HepG2 (cell line): ENCODE data around the gene DAB2IP. TPM values are rescaled to one million over a fixed set of nuclear protein-coding genes. Genes with fewer than 3 reads are reported as not detected.

Experiments
- ATAC-seq: fragments of 200-7000 bp; cut with Tn5 transposase; 3 replicates; pipeline ENCODE4 v1.9.1; 2020; ENCODE audit warnings: mild to moderate bottlenecking, moderate library complexity
- BruUV-seq: library from RNA; stranded (reverse); fragments of 400-500 nt; replicated peaks from 2 replicates; lab custom pipeline; 2021; lab: Mats Ljungman, UMichigan
- CTCF ChIA-PET: fragments of 300-600 bp; formaldehyde crosslinking; extraction: SDS; loops from one replicate; lab custom pipeline; 2021; ENCODE audit warnings: low total read pairs, inconsistent platforms, low intra/inter-chr PET ratio; lab: Yijun Ruan, JAX
- POLR2A ChIA-PET: fragments of 350-600 bp; sonication (Branson Sonifier 250); formaldehyde crosslinking; loops from one replicate; lab custom pipeline; 2020; ENCODE audit warnings: antibody characterized with exemption, inconsistent platforms; lab: Yijun Ruan, JAX
- DNase-seq: peaks from one replicate; pipeline ENCODE4 v3.0.0-alpha.2; 2015; ENCODE audit warnings: low spot score
- FAIRE-seq: peaks from 3 replicates; lab custom pipeline; 2011; peaks lifted over from hg19 to GRCh38; lab: Jason Lieb, UNC
- H2AFZ ChIP-seq: one replicate; pipeline ENCODE4 v1.6.1; 2011; ENCODE audit warnings: low read length, inconsistent platforms
- H3K27ac ChIP-seq: fragments of 300-600 bp; 3 replicates; pipeline ENCODE4 v1.8.0; 2011; ENCODE audit warnings: mixed run types, mild to moderate bottlenecking, mixed read lengths, low read length, inconsistent platforms; ENCODE audit not compliant: insufficient read depth; ENCODE audit errors: extremely low read length
- H3K27me3 ChIP-seq, 2 experiments: fragments of 200-600 bp in 1 of 2; 2 replicates in 1 of 2; 3 replicates in 1 of 2; pipeline versions ENCODE4 v1.6.0 to v1.8.0; 2011; ENCODE audit warnings: low read length in 2 of 2, mild to moderate bottlenecking in 2 of 2, moderate library complexity in 2 of 2, inconsistent platforms in 1 of 2; ENCODE audit not compliant: insufficient read depth in 2 of 2, control insufficient read depth in 1 of 2
- H3K36me3 ChIP-seq, 2 experiments: fragments of 200-600 bp in 1 of 2; replicated peaks in 1 of 2; 2 replicates in 1 of 2; 3 replicates in 1 of 2; pipeline versions ENCODE4 v1.5.1 to v1.8.0; 2011; ENCODE audit warnings: low read length in 2 of 2, inconsistent platforms in 1 of 2; ENCODE audit not compliant: insufficient read depth in 2 of 2, control insufficient read depth in 1 of 2
- H3K4me1 ChIP-seq: 2 replicates; pipeline ENCODE4 v1.5.1; 2012; ENCODE audit warnings: low read length, inconsistent platforms; ENCODE audit not compliant: insufficient read depth
- H3K4me2 ChIP-seq: 2 replicates; pipeline ENCODE4 v1.6.0; 2011; ENCODE audit warnings: low read depth, low read length, inconsistent platforms
- H3K4me3 ChIP-seq, 3 experiments: fragments of 200-600 bp in 1 of 3; sonication (generic), shearing (Covaris generic) in 1 of 3; replicated peaks in 1 of 3; 2 replicates each; pipeline ENCODE4 v1.5.1; 2011 to 2016; ENCODE audit warnings: low read length in 3 of 3, inconsistent platforms in 2 of 3, low read depth in 2 of 3, mild to moderate bottlenecking in 2 of 3, control low read depth in 1 of 3, mixed read lengths in 1 of 3; ENCODE audit not compliant: insufficient read depth in 1 of 3
- H3K79me2 ChIP-seq: one replicate; pipeline ENCODE4 v1.6.1; 2011; ENCODE audit warnings: low read length, inconsistent platforms; ENCODE audit not compliant: insufficient read depth
- H3K9ac ChIP-seq: 2 replicates; pipeline ENCODE4 v1.6.0; 2011; ENCODE audit warnings: mild to moderate bottlenecking, low read depth, low read length, inconsistent platforms; ENCODE audit not compliant: insufficient read depth
- H3K9me3 ChIP-seq: 2 replicates; pipeline ENCODE4 v1.5.1; 2012; ENCODE audit warnings: mild to moderate bottlenecking, low read length
- H4K20me1 ChIP-seq: 2 replicates; pipeline ENCODE4 v1.6.0; 2011; ENCODE audit warnings: inconsistent platforms, mild to moderate bottlenecking, low read length, moderate library complexity; ENCODE audit not compliant: insufficient read depth
- BCL6 ChIP-seq: IDR thresholded peaks from 2 replicates; pipeline ENCODE4 v1.6.1; 2016; ENCODE audit warnings: missing genetic modification reagents, missing compliant biosample characterization
- CBX1 ChIP-seq: IDR thresholded peaks from one replicate; pipeline ENCODE4 v1.6.1; 2016; ENCODE audit warnings: antibody characterized with exemption, low read depth
- CCAR2 ChIP-seq: fragments of 200-400 bp; formaldehyde crosslinking; optimal IDR thresholded peaks from 2 replicates; pipeline ENCODE3; 2018; ENCODE audit warnings: low read depth, mild to moderate bottlenecking, low read length, moderate library complexity
- MED13 ChIP-seq: sonication (generic); formaldehyde crosslinking; IDR thresholded peaks from 2 replicates; pipeline ENCODE4 v1.5.0; 2020; ENCODE audit warnings: missing genetic modification reagents
- NKX3-1 ChIP-seq: sonication (generic); formaldehyde crosslinking; IDR thresholded peaks from 2 replicates; pipeline ENCODE4 v1.5.0; 2020; ENCODE audit warnings: missing genetic modification reagents
- NR2F2 ChIP-seq: IDR thresholded peaks from 2 replicates; pipeline ENCODE4 v1.6.1; 2012; ENCODE audit warnings: low read depth, inconsistent platforms, borderline replicate concordance
- TBX3 ChIP-seq: fragments of 450-650 bp; IDR thresholded peaks from 2 replicates; pipeline ENCODE4 v1.6.1; 2017; ENCODE audit warnings: antibody characterized with exemption, mild to moderate bottlenecking, inconsistent platforms, borderline replicate concordance
- TOE1 ChIP-seq: sonication (generic); formaldehyde crosslinking; IDR thresholded peaks from 2 replicates; pipeline ENCODE4 v1.4.0; 2020; ENCODE audit warnings: mild to moderate bottlenecking, missing genetic modification reagents
- ZNF274 ChIP-seq: sonication (generic); formaldehyde crosslinking; IDR thresholded peaks from 2 replicates; pipeline ENCODE4 v1.5.1; 2020; ENCODE audit warnings: mild to moderate bottlenecking, missing genetic modification reagents
- ZNF563 ChIP-seq: sonication (generic); formaldehyde crosslinking; IDR thresholded peaks from 2 replicates; pipeline ENCODE4 v1.8.0; 2022; ENCODE audit warnings: mild to moderate bottlenecking, moderate library complexity, missing genetic modification reagents
- ZNF629 ChIP-seq: sonication (generic); formaldehyde crosslinking; conservative IDR thresholded peaks from 2 replicates; pipeline ENCODE4 v1.5.0; 2020; ENCODE audit warnings: missing genetic modification reagents
- WGBS: methylation state at CpG from one replicate; pipeline ENCODE4 v1.1.6; 2017; ENCODE audit warnings: low lambda C conversion rate; 5-methylcytosine and 5-hydroxymethylcytosine counted together
- in situ Hi-C: cut with HindIII; loops from 2 replicates; pipeline ENCODE4 v1.10.0; 2017; ENCODE audit warnings: low pct_unique_long_range_greater_than_20kb; ENCODE audit not compliant: extremely low pct_ligation_motif_present
- intact Hi-C: fragments of 100-400 bp; cut with micrococcal nuclease; formaldehyde crosslinking; loops from one replicate; pipeline ENCODE4 v1.10.0; 2022; ENCODE audit not compliant: unreplicated experiment
- polyA plus RNA-seq, 8 experiments: library from polyadenylated mRNA; depleted of rRNA in 3 of 8; stranded (reverse) in 7 of 8; unstranded in 1 of 8; fragments of >200 nt; fragmentation: Illumina TruSeq in 4 of 8; extraction: Trizol in 4 of 8; gene quantifications; 2 replicates each; pipeline versions ENCODE4 v1.2.1 to v1.2.3, GENCODE V29; 2011 to 2016; ENCODE audit warnings: low read depth in 4 of 8, missing spikeins in 1 of 8, mixed read lengths in 1 of 8; ENCODE audit not compliant: insufficient read depth in 1 of 8
- total RNA-seq, 5 experiments: library from RNA; depleted of rRNA; stranded (reverse); fragments of >200 nt; fragmentation: Illumina TruSeq; extraction: Trizol; gene quantifications; 2 replicates each; pipeline ENCODE4 v1.2.3, GENCODE V29; 2016; ENCODE audit warnings: low read depth in 1 of 5

Gene DAB2IP
- total and polyA plus RNA-seq, 2 of the 13 experiments (the other 11 are each of a cell fraction or from before 2014, with no cell fraction given) = 25.3 to 37.9 TPM

- POLR2A ChIA-PET = no interaction called here
- TF ChIP-seq CBX1 (no peak), NKX3-1 (CRISPR knock-in tag) (no peak), ZNF629 (CRISPR knock-in tag) (peak; percentile 85), CCAR2 (no peak), TBX3 (no peak), NR2F2 (no peak), MED13 (no peak)
- TF ChIP-seq, all 625 proteins: peak for 1
- WGBS = 100% methylated on average over 3 of the region's 7 CpGs
- intact Hi-C loops = no loop called here
- Histone ChIP-seq H3K27me3 (no peaks in the 10 kb centered on the region), H3K4me1 (peaks cover 8% of the 10 kb centered on the region), H3K79me2 (no peaks in the 10 kb centered on the region), H3K27ac (no peak overlapping the region), H3K4me3 (no peak overlapping the region), H3K36me3 (no peaks in the 10 kb centered on the region; a peak in 1 of 5 replicates), H3K4me2 (no peak overlapping the region), H2AFZ (no peak overlapping the region), H3K9ac (no peak overlapping the region), H3K9me3 (no peaks in the 10 kb centered on the region), H4K20me1 (no peaks in the 10 kb centered on the region)
- no TSS peak for BruUV-seq
- in situ Hi-C loops = no loop called here
- CTCF ChIA-PET = no interaction called here
- FAIRE-seq (no peak), DNase-seq (no peak), ATAC-seq (no peak)
Measured at GRCh38 chr9:121681404-121681803, 30.0 kb downstream of the DAB2IP start.

DNA sequence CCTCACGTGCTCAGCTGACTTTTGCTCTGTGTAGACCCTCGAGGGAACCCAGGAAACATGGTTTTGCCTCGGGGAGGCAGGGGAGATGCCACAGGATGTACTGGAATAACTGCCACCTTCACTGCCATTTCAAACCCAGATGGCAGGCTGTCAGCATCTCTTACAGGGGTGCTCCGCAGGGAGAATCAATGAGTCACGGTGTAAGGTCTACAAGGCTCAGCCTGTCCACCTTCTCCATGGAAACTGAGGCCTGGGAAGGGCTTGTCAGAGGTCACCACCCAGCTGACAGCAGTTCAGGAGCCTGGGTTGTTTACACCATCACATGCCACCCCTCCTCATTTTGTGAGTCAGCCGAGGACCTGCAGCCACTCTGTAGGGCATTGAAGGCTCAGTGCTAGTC is 30.8 kb downstream of the DAB2IP start:
- peaks cover 11% of the 10 kb centered on the region for H3K4me1 ChIP-seq
- ChIA-PET CTCF (no interaction called here), POLR2A (no interaction called here)
- H2AFZ ChIP-seq = no peak overlapping the region
- H3K27me3 ChIP-seq = no peaks in the 10 kb centered on the region
- 40% methylated on average over 1 of the region's 6 CpGs for WGBS
- H3K9me3 ChIP-seq = no peaks in the 10 kb centered on the region
- no peaks in the 10 kb centered on the region; a peak in 1 of 5 replicates for H3K36me3 ChIP-seq
- TF ChIP-seq BCL6 (no peak), TOE1 (CRISPR knock-in tag) (no peak), ZNF563 (CRISPR knock-in tag) (no peak), ZNF274 (CRISPR knock-in tag) (no peak)
- no TSS peak for BruUV-seq
- H3K27ac ChIP-seq = no peak overlapping the region
- ATAC-seq = no peak
- in situ Hi-C loops = no loop called here
- FAIRE-seq = no peak
- no peaks in the 10 kb centered on the region for H4K20me1 ChIP-seq
- H3K79me2 ChIP-seq = no peaks in the 10 kb centered on the region
- intact Hi-C loops = no loop called here
- H3K4me2 ChIP-seq = no peak overlapping the region
- no peak for DNase-seq
- no peak overlapping the region for H3K9ac ChIP-seq
- H3K4me3 ChIP-seq = no peak overlapping the region
